HG03469 (cell line): ENCODE data around the gene CACNA1D.
A peak's percentile ranks its signal among the peaks of the same experiment; 100 is the strongest.
"Not testable (repeated sequence)": the region's sequence is repeated elsewhere in the genome, so short reads cannot be mapped to it uniquely, and the experiment has no call there.

ENCODE experiments used
- ATAC-seq: cut with Tn5 transposase; IDR thresholded peaks from one replicate; pipeline ENCODE4 v1.9.1; 2021; ENCODE audit warnings: mild to moderate bottlenecking, moderate library complexity, moderate number of reproducible peaks; ENCODE audit not compliant: unreplicated experiment

CACNA1D gene

DNA sequence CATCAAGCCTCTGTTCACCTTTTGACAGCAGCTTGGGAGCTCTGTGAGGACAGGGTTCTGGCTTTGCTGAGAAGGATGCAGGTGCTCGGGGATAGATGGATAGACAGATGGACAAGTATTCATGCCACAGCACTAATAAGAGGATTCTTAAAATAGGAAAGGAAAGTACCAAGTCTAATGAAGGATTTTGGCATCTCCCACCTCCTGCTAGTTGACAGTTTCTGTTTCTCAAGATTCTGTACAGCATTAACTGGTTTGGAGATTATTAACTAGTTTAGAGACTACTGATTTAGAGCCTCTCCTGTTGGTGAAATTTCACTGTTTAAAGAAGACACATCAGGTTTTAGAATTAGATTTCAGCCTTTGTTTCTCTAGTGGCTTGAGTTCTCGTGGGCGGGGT lies 152.3 kb downstream of the CACNA1D start:
- ATAC-seq, result no peak

DNA sequence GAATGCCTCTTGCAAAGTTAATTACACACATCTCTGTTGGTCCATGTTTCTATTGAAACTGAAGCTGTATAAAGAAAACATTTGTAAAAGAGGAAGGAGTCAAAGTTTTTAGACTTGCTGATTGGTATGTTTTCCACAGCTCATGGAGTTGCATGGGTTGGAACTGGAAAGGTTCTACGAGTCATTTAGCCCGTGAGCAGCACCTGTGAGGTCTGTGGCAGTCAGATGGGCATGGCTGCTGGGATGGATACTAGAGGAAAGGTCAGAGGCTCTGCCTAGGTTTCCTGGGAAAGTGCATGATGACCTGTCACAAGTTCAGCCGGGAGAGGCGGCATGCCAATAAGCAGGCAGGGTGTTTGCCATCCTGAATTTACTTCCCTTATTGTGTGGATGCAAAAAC lies 155.4 kb downstream of the CACNA1D start:
- no peak for ATAC-seq

DNA sequence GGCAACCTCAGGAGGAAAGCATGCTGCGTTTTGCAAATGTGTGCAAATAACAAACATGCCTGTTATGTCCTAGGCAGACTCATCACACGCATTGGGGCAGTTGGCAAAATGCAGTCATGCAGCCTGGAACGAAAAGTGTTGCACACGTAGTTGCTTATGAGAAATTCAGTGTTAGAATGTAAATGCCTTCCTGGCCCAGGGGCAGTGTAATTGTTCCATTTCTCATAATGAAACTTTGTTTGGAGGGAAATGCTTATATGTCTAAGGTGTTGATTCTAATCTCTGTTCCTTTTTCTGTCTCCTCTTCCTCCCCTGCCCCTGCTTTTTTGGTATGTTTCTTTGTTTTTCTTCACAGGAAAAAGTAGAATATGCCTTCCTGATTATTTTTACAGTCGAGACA lies 156.0 kb downstream of the CACNA1D start:
- peak; percentile 76 for ATAC-seq

DNA sequence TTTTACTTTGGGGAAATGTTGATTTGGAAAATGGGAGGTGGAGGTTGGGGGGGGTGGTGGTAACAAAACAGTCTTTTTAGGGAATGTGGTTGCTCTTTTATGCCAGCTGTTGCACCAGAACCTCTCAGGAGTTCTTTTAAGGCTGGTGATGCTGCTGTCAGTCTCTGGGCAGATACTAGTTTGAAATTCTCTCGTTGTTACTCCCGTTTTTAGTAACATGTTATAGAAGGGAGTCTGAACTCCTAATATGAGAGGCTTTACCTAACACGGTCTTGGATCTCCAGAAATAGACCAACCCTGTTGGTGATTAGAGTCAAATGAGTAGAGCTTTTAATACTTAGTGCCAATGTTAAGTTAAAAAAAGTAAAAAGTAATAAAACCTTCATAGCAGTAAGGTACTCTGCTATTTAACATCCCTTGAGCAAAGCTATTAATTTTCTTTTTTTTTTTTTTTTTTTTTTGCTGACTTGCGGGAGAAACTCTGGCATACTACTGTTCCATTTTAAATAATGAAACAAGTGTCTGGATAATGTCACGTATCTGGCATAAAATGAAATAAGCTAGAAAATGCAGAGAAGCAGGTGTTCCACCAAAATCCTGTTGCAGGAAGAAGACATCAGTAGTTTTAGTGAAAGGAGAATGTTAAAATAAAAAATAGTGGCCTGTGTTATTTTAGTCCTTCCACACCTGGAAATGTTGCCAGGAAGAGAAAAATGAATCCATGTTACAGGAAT lies 156.7 kb downstream of the CACNA1D start:
- no peak for ATAC-seq

DNA sequence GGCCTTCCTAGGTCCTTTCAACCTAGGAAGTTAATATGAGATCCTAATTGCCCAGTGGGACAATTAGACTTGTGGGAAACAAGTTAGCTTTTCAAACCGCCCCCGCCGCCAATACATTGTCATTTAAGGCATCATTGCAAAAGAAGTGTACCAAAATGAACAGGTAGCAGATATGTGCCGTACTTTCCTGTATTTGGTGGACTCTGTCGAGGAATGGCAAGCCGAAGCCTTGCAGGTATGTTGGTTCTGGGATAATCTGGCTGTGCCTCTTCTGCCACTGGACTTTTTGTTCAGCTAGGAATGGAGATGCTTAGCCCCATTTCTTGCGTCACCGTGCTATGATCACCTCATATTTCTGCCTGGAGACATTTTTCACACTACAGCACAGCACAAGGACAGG lies 157.5 kb downstream of the CACNA1D start:
- ATAC-seq, result no peak

DNA sequence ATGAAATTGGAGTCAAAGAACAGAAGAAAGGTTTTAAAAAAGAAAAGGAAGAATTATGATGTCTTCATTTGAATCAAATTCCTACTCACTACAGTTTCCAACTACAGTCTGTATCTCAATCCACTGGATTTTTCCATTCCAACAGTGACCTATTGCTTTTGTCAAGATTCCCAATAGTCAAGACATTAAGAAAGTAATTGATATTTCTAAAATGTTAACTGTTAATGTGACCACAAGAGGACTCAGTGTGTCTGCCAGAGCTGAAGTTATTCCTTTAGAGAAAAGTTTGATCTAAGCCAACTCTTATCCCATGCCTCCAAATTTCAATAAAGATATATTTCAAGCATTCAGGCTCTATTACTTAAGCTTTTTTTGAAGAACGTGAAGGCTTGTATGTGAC lies 163.2 kb downstream of the CACNA1D start:
- no peak for ATAC-seq

DNA sequence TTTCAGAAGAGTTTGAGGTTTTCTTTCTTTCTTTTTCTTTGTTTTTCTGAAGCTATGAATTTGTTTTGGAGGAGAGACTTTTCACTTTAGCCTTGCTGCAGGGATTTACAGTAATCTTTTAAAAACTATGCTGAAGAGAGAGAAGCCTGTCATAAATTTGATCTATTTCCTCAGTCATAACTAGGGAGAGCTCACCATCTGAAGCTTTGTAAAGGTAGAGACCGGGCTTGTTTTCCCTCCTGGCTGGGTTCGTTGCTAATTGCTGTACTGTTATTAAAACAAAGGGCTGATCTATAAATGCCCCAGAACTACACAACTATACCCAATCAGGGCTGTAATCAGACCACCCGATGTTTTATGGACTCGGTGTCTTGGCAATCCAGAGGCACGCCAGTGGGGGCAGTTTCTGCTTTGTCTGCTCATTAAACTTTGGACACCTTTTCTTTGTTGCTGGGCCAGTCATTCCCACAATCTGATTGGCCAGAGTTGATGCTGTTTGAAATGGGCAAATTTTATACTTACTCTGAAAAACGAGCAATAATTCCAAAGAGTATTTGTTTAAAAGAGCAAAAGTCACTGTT lies 164.3 kb downstream of the CACNA1D start:
- ATAC-seq, result no peak

DNA sequence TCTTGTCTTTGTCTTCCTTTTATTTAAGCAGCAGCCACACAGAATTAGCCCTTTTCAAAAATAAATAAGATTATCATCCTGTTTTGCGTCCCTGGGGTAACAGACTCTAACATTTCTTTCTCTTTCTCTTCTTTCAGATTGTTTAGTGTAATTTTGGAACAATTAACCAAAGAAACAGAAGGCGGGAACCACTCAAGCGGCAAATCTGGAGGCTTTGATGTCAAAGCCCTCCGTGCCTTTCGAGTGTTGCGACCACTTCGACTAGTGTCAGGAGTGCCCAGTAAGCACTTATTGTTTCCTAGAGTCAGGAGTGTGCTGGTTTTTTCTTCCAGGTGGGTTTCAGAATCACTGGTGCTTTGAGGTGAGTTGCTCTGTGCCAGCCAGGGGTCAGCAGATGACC lies 165.6 kb downstream of the CACNA1D start:
- no peak for ATAC-seq

DNA sequence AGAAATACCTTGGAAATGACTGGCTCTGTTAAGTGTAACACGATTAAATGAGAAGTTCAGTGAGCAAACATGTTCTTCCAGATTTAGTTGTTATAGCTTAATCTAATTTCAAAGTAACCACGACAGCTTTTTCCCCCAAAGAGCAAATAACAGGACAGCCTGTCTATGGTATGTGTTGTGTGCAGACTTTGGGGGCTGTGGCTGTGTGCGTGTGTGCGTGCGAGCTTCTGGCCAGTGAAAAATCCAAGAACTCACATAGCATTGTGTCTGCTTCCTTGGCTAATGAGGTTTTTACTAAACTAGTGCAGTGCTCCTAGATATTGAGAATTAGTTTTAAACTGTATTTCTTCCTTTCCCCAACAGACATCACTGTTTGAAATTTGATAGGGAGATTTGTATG lies 167.1 kb downstream of the CACNA1D start:
- ATAC-seq, result no peak

DNA sequence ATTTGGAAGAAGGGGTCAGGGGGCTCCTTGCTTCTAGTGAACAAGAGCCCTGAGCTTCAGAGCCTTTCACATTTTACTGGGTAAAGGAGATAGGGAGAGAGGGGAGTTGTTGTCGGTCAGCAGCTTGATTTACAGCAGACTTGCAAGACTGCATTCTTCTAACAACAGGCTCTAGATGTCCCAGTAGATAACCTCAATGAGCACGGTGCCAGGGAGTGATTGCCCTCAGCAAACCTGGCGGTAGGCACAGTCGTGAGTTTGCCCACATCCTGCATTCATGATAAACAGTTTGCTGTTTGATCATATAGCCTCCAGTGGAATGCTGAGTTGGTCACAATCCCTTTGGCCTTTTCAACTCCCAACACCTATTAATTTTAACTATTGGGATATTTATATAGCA lies 170.4 kb downstream of the CACNA1D start:
- not testable (repeated sequence) for ATAC-seq

DNA sequence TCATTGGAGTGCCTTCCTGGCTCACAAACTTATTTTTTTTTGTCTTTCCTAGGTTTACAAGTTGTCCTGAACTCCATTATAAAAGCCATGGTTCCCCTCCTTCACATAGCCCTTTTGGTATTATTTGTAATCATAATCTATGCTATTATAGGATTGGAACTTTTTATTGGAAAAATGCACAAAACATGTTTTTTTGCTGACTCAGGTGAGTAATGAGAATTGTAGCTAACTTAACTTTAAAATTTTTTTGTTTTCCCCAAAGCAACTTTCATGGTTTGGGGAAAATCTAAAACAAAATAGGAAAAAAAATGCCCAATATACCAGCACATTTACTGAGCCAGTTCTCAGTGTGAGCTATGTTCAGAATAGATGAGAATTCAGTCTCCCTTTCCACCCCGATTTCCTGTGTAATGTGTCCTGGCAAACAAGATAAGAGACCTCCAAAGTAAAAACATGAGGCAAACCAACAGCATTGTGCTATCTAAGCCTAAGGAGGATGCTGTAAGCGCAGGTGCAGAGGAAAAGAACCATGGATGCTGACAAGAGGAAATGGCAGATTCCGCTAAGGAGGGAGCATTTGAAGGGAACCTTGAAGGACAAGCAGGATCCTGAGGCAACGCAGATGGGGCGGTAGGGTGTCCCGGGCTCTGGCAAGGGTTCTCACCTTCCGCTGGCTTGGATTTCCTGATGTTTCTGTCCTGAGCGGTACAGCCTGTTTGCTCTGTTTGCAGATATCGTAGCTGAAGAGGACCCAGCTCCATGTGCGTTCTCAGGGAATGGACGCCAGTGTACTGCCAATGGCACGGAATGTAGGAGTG lies 171.4 kb downstream of the CACNA1D start:
- no peak for ATAC-seq

DNA sequence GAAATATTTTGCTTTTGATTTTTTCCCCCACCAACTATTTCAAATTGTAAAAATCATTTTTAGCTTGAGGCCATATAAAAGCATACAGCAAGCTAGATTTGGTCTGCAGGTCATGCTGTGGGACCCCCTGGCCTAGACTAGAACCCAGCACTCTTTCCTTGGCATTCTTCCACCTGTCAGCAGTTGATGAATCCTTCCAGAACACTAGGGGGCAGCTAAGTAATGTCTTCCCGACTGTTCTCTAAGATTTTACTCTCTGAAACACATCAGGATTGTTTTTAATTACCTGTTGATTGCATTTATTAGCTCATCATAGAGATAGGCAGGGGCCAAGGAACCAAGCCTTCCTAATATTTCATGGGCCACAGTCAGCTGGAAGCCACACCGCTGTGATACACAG lies 174.5 kb downstream of the CACNA1D start:
- no peak for ATAC-seq

DNA sequence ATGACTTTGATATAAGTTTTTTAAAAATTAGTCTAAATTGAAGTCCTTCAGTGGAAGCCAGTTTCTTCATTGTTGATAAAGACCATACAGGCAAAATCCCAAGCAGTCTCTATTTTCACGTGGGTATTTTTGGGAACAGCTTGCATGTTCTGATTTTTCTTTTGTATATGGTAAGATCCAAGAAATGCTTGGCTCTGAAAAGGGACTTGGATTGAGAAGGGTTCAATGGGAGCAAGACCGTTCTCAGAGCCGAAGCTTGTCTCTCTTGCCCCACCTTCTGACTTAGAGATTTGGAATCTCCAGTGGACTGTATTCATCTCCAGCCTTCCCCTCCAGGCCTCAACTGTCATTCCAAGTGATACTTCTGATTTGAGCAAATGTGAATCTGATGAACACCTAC lies 176.3 kb downstream of the CACNA1D start:
- no peak for ATAC-seq

DNA sequence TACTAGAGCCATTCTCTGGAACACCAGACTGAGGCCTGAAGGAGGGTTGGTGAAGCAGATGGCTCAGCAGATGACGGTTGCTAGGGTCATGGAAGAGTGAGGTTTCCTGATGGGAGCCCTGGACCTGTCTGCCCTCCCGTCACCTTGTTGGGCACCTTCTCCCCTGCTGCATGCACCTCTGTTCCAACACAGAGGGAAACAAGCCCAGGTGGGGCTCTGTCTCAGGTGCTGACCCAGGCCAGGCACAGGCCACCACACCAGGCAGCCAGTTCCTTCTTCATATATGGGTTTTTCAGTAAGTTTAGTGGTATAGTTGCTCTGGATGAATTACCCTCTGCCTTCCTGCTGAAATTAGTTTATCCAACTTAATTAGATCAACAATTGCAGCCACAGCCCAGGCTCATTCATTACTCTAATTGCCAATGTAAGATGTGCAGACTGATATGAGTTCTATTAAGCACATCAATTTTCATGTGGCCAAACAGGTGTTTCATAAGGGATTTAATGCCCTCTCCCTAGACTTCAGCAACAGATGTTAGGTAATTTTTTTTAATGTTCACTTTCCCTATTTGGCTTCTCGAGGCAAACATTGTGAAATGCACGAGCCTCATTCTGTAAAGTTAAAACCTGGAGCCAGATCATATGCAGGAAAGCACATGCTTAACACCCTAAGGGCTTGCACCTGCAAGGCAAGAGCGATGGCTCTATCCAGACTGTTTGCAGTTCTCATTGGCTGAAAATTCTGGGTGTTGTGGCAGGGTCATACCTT lies 177.0 kb downstream of the CACNA1D start:
- ATAC-seq, result no peak

DNA sequence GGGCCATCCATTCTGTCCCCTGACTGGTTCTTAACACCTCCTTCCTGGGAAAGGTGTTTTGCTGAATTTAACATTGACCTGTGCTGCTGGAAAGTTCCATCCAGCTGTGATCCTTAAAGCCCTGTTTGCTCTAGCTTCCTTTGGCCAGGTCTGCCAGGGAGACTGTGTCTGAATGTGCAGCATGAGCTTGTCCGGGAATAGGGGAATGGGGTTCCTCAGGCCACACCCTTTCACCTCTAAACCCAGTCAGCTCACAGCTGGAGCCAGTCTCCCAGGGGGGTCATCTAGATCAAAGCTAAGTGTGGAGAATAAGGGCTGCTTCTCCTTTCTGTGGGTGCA lies 177.5 kb downstream of the CACNA1D start:
- no peak for ATAC-seq

DNA sequence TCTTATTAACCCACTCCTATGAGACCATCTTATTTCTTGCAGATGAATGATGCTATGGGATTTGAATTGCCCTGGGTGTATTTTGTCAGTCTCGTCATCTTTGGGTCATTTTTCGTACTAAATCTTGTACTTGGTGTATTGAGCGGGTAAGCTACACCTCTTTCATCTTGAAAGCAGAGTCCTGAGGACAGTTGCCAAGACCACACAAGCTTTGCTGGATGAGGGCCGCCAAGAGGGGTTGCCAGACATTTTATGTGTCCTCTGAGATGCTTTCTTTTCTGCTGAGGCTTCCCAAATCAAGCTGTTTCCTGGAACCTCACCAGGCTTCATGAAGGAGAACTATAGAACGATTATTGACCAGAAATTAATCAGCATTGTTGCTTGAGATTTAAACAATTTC lies 178.6 kb downstream of the CACNA1D start:
- ATAC-seq, result no peak

DNA sequence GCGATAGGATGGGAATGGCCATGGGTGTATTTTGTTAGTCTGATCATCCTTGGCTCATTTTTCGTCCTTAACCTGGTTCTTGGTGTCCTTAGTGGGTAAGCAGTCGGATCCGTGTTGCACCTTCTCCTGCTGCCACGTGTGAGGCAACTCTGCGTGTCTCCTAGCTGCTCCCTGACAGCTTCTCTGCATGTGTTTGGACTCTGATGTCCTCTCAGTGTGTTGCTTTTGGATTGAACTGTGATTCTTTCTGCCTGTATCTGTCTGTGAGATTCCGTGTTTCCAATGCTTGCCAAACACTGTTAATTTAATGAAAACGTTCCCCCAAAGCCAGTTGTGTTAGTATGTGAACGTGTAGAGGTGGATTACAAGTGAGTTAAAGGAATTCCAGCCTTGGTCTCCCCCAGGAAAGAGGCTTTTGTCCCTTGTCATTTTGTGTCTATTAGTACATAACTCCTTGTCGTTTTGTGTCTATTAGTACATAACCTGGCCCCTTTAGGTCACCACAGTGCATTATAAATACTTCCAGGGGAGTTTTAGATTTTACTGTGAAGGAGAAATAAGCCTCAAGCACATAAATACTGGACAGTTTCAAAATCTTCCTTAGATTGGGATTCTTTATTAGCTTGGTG lies 179.4 kb downstream of the CACNA1D start:
- no peak for ATAC-seq

DNA sequence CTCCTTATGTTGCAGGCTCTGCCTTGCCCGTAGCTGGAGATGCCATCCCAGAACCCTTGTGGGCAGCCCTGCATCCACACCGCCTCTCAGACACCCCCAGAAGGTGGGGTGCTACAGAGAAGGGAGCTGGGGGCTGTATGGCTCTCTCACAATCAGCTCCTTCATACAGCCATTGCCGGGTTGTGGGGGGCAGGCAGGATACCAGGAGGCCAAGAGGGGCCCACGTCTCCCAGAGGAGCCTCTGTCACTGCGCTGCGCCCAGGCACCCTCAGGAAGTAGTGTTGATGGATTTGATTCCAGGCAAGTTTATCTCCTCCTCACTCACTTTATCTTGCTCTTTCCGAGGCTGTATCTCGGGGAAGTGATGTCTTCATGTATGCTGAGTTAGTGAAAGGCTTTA lies 180.2 kb downstream of the CACNA1D start:
- no peak for ATAC-seq

DNA sequence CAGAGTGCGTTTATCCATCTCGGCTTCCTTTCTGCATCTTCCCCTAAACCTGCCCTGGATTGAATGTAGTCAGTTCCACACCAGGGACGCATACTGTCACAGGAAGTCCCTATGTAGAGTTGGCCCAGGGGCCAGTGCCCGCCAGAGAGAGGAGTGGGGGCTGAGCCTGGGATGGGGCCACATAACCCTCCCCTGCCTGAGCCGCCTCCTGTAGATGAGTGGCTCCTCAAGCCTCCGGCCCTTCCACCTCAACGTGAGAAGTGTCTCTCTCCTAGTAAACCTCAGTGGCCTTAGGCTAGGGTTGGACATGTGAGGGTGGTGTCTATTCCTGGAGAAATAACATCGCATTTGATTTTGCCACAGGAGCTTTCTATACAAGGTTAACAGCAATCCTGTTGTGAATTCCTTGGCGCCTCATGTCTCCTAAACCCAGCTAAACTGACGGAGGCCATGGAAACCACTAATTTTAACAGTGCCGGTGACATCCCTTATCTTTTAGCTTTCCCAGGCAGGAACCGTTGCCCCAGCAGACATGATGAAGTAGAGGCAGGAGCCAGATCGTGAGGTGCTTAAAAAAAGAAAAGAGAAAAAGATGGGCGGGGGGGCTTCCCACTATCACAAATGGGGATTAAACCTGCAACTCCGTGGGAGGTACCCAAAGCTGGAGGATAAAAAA lies 180.7 kb downstream of the CACNA1D start:
- no peak for ATAC-seq

DNA sequence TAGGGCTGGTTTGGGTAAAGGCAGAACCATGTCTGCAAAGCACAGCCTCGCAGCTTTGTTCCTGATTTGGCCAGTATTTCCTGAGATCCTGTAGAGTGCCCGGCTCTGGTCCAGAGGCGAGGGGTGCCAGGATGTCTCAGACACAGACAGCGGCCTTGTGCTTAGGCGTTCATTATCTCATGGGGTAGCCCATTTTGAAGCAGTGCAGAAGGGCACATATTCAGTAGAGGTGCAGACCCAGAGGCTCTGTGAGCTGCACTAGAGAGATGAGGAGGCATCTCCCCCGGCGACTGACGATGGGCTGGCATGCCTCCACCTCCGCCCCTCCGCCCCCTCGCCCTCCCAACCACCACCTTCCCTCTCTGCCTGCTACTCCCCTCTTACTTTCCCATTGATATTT lies 181.5 kb downstream of the CACNA1D start:
- no peak for ATAC-seq
